ENCODE data around the gene RAB4A.

GRCh38 chr1:229253151-229253974 is 17.5 kb upstream of the RAB4A start:
- TF ChIP-seq CTCF (IDR thresholded peaks at IDR 0.05; ENCODE audit: insufficient read depth, low read length, poor library complexity, severe bottlenecking), result no peak
- TF ChIP-seq EZH2phosphoT487 (conservative IDR thresholded peaks at IDR 0.05; ENCODE audit: low read length), result no peak

Measured in SU-DHL-6 (cell line).